Skeletal muscle tissue (tissue), 4 donors: ENCODE results near the gene ACSM2B. TPM values are rescaled to one million over a fixed set of nuclear protein-coding genes. Genes with fewer than 3 reads are reported as not detected.
"Not testable (repeated sequence)": the region's sequence is repeated elsewhere in the genome, so short reads cannot be mapped to it uniquely, and the experiment has no call there.

Source experiments
- H3K27ac ChIP-seq: one replicate; pipeline ENCODE4 v1.7.0; 2013; ENCODE audit warnings: mild to moderate bottlenecking, low read depth, low read length, inconsistent platforms
- H3K27me3 ChIP-seq, 3 donors: one replicate each; pipeline ENCODE4 v1.7.0; 2013; ENCODE audit warnings: low read length in 3 of 3; ENCODE audit not compliant: control insufficient read depth in 3 of 3, insufficient read depth in 3 of 3
- H3K36me3 ChIP-seq, 3 donors: one replicate each; pipeline ENCODE4 v1.7.0; 2013; ENCODE audit warnings: low read length in 3 of 3; ENCODE audit not compliant: control insufficient read depth in 3 of 3, insufficient read depth in 3 of 3
- H3K4me1 ChIP-seq, 3 donors: one replicate each; pipeline ENCODE4 v1.7.0; 2013; ENCODE audit warnings: low read length in 3 of 3, mild to moderate bottlenecking in 3 of 3; ENCODE audit not compliant: control insufficient read depth in 3 of 3, insufficient read depth in 3 of 3
- H3K4me3 ChIP-seq, 3 donors: one replicate each; pipeline ENCODE4 v1.7.0; 2013; ENCODE audit warnings: low read length in 3 of 3
- H3K9ac ChIP-seq, 3 donors: one replicate each; pipeline ENCODE4 v1.7.0; 2013; ENCODE audit warnings: low read length in 3 of 3, mild to moderate bottlenecking in 3 of 3, moderate library complexity in 2 of 3, low read depth in 1 of 3
- H3K9me3 ChIP-seq, 3 donors: one replicate each; pipeline ENCODE4 v1.7.0; 2013; ENCODE audit warnings: low read length in 3 of 3; ENCODE audit not compliant: control insufficient read depth in 3 of 3
- total RNA-seq: library from RNA; depleted of rRNA; stranded (reverse); fragments of >200 nt; gene quantifications from one replicate; pipeline ENCODE4 v1.2.3, GENCODE V29; 2014
- donor health status: Osteomylitis.

The ACSM2B gene
- total RNA-seq, 1 donor from 2014 or later = 0.52 TPM

DNA sequence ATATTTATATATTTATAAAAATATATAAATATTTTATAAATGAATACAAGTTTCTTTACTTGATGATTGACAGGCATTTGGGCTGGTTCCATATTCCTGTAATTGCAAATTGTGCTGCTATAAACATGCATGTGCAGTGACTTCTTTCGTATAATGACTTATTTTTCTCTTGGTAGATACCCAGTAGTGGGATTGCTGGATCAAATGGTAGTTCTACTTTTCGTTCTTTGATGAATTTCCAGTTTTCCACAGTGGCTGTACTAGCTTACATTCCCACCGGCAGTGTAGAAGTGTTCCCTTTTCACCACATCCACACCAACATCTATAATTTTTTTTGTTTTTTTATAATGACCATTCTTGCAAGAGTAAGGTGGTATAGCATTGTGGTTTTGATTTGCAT lies 7.8 kb downstream of the ACSM2B start:
- Histone ChIP-seq H3K27me3 (no peaks in the 10 kb centered on the region), H3K9ac (no peak overlapping the region), H3K36me3 (no peaks in the 10 kb centered on the region), H3K27ac (no peak overlapping the region), H3K4me1 (no peaks in the 10 kb centered on the region), H3K9me3 (no peaks in the 10 kb centered on the region), H3K4me3 (no peak overlapping the region)

DNA sequence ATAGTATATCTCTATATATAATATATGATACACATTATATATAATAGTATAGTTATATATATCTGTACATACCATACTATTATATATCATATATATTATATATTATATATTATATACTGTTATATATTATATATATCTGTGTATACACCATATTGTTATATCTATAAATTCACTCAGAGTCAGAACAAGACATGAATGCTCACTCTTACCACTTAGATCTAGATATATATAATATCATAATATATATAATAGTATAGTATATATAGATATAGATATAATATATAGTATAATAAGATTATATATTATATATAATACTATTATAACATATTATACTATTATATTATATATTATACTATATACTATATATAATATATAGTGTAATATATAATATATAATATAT lies 9.3 kb downstream of the ACSM2B start:
- H3K27me3 ChIP-seq = no peaks in the 10 kb centered on the region
- H3K4me3 ChIP-seq = no peak overlapping the region
- no peak overlapping the region for H3K9ac ChIP-seq
- no peaks in the 10 kb centered on the region for H3K36me3 ChIP-seq
- no peaks in the 10 kb centered on the region for H3K4me1 ChIP-seq
- H3K9me3 ChIP-seq = no peaks in the 10 kb centered on the region
- no peak overlapping the region for H3K27ac ChIP-seq

DNA sequence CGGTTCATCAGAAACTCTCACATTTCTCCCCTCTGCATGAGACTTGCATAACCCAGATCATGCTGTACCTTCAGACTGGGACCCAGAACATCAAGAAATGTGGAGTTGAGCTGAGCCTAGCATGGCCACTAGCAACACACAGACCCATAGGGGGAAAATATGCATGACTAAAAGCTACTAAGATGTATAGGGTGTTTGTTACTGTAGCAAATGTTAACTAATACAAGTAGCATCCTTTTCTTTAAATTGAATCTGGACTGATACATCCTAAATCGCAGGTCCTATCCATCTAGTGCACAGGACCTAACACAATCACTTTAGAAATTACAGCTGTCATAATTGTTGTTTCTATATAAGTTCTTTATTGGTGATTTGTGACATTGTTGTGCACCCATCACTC lies 10.8 kb downstream of the ACSM2B start:
- H3K4me3 ChIP-seq = not testable (repeated sequence)

GRCh38 chr16:20564218-20564617 lies 11.9 kb downstream of the ACSM2B start:
- H3K9me3 ChIP-seq, H3K4me1 ChIP-seq, H3K9ac ChIP-seq, H3K27me3 ChIP-seq, H3K4me3 ChIP-seq, H3K36me3 ChIP-seq, H3K27ac ChIP-seq: not testable (repeated sequence)

More for the DNA sequence above, 10.8 kb downstream of the ACSM2B start:
- H3K9ac ChIP-seq, H3K27me3 ChIP-seq, H3K9me3 ChIP-seq, H3K4me1 ChIP-seq, H3K36me3 ChIP-seq, H3K27ac ChIP-seq: not testable (repeated sequence)

GRCh38 chr16:20555628-20556027 lies 20.5 kb downstream of the ACSM2B start:
- H3K4me1 ChIP-seq, H3K9me3 ChIP-seq, H3K4me3 ChIP-seq, H3K27ac ChIP-seq, H3K9ac ChIP-seq, H3K36me3 ChIP-seq, H3K27me3 ChIP-seq: not testable (repeated sequence)

GRCh38 chr16:20554689-20555088 lies 21.5 kb downstream of the ACSM2B start:
- not testable (repeated sequence) for H3K4me1 ChIP-seq, H3K9me3 ChIP-seq, H3K9ac ChIP-seq, H3K4me3 ChIP-seq, H3K36me3 ChIP-seq, H3K27me3 ChIP-seq, H3K27ac ChIP-seq

GRCh38 chr16:20553493-20553892 lies 22.7 kb downstream of the ACSM2B start:
- not testable (repeated sequence) for H3K9ac ChIP-seq, H3K36me3 ChIP-seq

GRCh38 chr16:20546951-20547350 lies 29.2 kb downstream of the ACSM2B start:
- H3K4me1 ChIP-seq, H3K36me3 ChIP-seq, H3K27ac ChIP-seq, H3K9me3 ChIP-seq, H3K4me3 ChIP-seq, H3K27me3 ChIP-seq, H3K9ac ChIP-seq: not testable (repeated sequence)

More at GRCh38 chr16:20553493-20553892, 22.7 kb downstream of the ACSM2B start:
- H3K4me3 ChIP-seq, H3K27ac ChIP-seq, H3K4me1 ChIP-seq, H3K27me3 ChIP-seq, H3K9me3 ChIP-seq: not testable (repeated sequence)

- H3K4me1 ChIP-seq, H3K9ac ChIP-seq, H3K27ac ChIP-seq, H3K27me3 ChIP-seq, H3K4me3 ChIP-seq, H3K36me3 ChIP-seq, H3K9me3 ChIP-seq: not testable (repeated sequence)
These were observed 29.8 kb downstream of the ACSM2B start for GRCh38 chr16:20546278-20546853.

DNA sequence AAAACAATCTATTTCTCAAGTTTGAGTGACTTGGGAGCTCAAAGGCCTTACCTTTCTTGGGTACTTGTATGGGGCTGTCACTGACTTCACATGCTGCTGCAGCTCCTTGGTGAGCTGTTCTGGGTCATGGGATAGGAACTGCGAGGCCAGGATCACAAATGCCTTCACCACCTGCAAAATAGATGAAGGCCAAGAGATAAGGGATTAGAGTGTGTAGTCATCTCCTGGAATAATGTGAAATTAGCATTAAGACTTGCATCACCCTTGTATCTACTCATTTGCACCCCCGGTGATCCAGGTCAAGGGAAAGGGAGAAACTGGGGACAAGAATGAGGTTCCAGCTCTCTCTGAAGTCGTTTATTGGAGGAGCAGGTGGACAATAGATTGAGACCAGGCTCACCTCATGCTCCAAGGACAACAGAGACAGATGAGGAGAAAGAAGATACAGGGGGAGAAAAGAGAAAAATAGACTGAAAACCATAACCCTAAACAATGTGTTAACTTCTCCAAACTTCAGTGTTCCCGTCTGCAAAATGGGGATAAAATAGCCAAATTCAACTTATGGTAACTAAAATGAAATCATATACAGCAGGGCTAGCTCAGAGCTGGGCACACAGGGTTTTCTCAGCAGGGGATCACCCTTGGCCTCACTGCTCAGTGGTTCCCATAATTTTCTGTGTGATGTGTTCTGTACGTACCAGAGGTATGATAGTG lies 35.4 kb downstream of the ACSM2B start:
- H3K4me3 ChIP-seq, H3K9me3 ChIP-seq: not testable (repeated sequence)

More for the DNA sequence above, 35.4 kb downstream of the ACSM2B start:
- not testable (repeated sequence) for H3K9ac ChIP-seq, H3K36me3 ChIP-seq, H3K27ac ChIP-seq, H3K4me1 ChIP-seq, H3K27me3 ChIP-seq
